Measurements from ENCODE around the gene HOXD12. TPM values are rescaled to one million over a fixed set of nuclear protein-coding genes. Genes with fewer than 3 reads are reported as not detected.
A peak's percentile ranks its signal among the peaks of the same experiment; 100 is the strongest.

The HOXD12 gene
- total RNA-seq, 2 donors from 2014 or later, result 0.36 TPM; not detected in 1

DNA sequence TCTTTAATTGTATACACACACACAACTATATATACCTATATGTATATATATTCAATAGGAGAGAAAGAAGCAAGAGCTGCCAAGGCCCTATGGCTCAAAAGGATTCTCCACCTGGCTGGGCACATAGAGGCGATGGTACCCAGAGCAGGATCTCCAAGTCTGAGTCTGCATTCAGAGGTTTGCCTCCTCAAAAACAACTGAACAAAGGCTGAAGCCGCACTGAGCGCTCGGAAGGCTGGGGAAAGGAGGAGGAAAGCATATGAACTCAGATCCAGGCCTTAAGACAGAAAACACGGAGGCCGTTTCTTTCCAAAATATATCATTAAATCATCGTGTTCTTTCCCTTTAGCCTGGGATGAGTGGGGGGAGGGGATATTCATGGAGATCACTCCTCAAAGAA lies 3.6 kb downstream of the HOXD12 start:
- H3K4me3 ChIP-seq, result no peak overlapping the region
- peak overlapping the region; percentile 87 to 89 for H3K27ac ChIP-seq
- DNase-seq (ENCODE audit: low spot score), result peak; percentile 5
- no peaks in the 10 kb centered on the region for H3K9me3 ChIP-seq
- TF ChIP-seq, protein P1, sequence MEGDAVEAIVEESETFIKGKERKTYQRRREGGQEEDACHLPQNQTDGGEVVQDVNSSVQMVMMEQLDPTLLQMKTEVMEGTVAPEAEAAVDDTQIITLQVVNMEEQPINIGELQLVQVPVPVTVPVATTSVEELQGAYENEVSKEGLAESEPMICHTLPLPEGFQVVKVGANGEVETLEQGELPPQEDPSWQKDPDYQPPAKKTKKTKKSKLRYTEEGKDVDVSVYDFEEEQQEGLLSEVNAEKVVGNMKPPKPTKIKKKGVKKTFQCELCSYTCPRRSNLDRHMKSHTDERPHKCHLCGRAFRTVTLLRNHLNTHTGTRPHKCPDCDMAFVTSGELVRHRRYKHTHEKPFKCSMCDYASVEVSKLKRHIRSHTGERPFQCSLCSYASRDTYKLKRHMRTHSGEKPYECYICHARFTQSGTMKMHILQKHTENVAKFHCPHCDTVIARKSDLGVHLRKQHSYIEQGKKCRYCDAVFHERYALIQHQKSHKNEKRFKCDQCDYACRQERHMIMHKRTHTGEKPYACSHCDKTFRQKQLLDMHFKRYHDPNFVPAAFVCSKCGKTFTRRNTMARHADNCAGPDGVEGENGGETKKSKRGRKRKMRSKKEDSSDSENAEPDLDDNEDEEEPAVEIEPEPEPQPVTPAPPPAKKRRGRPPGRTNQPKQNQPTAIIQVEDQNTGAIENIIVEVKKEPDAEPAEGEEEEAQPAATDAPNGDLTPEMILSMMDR (IDR thresholded peaks at IDR 0.05), result no peak
- TF ChIP-seq POLR2A (IDR thresholded peaks at IDR 0.05) (no peak), POLR2AphosphoS5 (IDR thresholded peaks at IDR 0.05) (no peak)
- intact Hi-C loops (cut with DNase I), result no loop called here
- H3K36me3 ChIP-seq, result no peaks in the 10 kb centered on the region
- no peaks in the 10 kb centered on the region for H3K4me1 ChIP-seq (replicated peaks)
- peaks cover 26% of the 10 kb centered on the region for H3K27me3 ChIP-seq (replicated peaks; ENCODE audit: insufficient read depth)
- 40% methylated on average over 7 of the region's 7 CpGs for WGBS

DNA sequence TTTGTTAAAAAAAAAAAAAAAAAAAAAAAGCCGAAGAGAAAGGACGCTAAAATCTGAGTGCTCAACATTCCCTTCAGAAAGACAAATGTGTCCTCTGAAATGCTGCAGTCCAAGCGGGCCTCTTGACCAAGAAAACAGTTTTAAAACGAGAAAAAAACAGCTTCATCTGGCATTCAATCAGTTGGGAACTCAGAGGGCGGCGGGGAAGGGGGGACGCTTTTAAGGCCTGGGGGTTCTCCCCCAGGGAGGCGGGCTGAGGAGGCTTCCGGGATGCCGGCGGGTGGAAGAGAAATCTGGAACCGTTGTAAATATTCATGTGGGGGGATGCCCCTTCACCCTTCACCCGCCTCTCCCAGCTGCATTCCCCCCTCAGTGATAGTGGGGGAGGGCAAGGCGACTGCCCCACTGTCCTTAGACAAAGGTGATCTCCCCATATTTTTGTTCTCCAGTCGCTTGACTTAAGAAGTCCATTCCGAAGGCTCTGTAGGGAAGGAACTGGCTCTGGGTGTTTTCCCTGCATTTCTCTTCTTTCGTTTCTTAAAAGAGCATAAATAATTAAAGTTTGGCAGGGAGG lies 4.2 kb downstream of the HOXD12 start:
- Histone ChIP-seq H3K27ac (peak overlapping the region; percentile 87 to 89), H3K27me3 (replicated peaks; ENCODE audit: insufficient read depth) (peaks cover 22% of the 10 kb centered on the region), H3K4me3 (peak overlapping the region; percentile 32 to 45), H3K36me3 (no peaks in the 10 kb centered on the region), H3K9me3 (no peaks in the 10 kb centered on the region), H3K4me1 (replicated peaks) (no peaks in the 10 kb centered on the region)
- DNase-seq (ENCODE audit: low spot score), result peak; percentile 13
- intact Hi-C loops (cut with DNase I), result no loop called here
- 13% methylated on average over 17 of the region's 17 CpGs for WGBS
- TF ChIP-seq POLR2A (IDR thresholded peaks at IDR 0.05), result no peak
- no peak for TF ChIP-seq POLR2AphosphoS5 (IDR thresholded peaks at IDR 0.05)
- TF ChIP-seq, protein P1 (IDR thresholded peaks at IDR 0.05), result no peak

DNA sequence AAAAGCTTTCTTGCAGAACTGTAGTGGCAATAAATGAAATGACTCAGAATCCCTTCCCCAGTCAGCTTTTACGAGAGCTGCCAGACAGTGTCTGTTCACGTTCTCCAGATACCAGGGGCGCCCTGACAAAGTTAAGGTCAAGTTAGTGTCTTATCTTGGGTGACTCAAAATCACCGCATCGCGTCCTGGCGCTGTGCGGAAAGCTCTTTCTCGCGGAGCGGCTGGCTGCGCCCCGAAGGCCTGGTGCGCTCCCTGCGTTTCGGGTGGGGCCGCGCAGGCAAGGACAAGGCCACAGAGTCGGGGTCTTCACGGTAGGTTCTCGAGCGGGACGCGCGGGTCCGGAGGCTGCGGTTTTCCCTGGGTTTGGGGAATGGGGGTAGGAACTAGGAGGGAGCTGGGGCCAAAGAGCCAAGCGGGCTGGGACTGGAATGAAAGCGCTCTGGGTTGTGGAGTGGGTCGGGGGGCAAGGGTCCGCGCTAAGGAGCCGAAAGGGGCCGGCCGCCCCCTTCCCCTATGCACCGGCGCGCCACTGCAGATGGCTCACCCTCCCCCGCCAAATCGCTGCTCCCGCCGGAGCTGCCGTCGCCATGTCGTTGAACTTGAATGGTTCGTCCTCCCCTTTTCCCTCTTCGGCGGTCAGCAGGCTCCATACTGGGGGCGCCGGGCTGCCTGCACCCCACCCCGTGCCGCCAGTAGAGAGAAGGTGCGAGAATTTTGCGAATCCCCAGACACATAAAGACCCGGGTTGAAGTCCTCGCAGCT lies 4.9 kb downstream of the HOXD12 start:
- TF ChIP-seq POLR2A (IDR thresholded peaks at IDR 0.05) (peak; percentile 40), POLR2AphosphoS5 (IDR thresholded peaks at IDR 0.05) (peak; percentile 23)
- TF ChIP-seq, protein P1 (IDR thresholded peaks at IDR 0.05), result peak in 2 of 4 experiments; percentile 13
- DNase-seq (ENCODE audit: low spot score), result no peak
- H3K27ac ChIP-seq, result peak overlapping the region; percentile 87 to 89
- H3K9me3 ChIP-seq, result no peaks in the 10 kb centered on the region
- H3K27me3 ChIP-seq (replicated peaks; ENCODE audit: insufficient read depth), result peaks cover 21% of the 10 kb centered on the region
- no peaks in the 10 kb centered on the region for H3K36me3 ChIP-seq
- no peaks in the 10 kb centered on the region for H3K4me1 ChIP-seq (replicated peaks)
- H3K4me3 ChIP-seq, result peak overlapping the region; percentile 32 to 45
- intact Hi-C loops (cut with DNase I), result no loop called here
- WGBS, result 4% methylated on average over 56 of the region's 56 CpGs

DNA sequence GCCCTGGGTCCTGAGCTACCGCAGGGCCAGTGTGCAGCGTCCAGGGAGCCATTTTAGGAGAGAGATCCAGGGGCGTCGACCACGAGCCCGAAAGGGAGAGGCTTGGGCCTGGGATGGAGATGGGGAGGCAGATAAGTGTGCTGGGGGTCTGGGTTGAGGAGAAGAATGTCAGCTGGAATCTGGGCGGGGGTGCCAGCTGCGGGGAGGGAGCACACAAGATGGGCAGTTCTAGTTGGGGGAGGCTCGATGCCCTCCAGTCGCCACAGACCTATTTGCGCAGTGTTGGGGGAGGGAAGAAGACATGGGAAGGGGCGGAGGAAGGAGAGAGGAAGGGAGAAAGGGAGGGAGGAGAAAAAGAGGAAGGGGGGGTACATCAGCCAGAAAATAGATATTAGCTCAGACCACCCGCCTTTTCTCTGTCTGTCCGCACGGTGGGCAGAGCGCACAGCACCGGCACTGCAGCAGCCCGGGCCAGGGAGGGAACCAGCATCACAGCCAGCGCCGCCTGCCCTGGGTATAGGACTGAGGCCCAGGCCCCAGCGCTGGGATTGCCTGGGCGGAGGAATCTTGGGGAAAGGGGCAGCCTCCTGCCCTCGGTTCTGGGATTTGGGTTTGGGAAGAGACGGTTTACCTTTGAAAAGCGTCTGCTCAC lies 5.6 kb downstream of the HOXD12 start:
- no peak for DNase-seq (ENCODE audit: low spot score)
- no peak for TF ChIP-seq POLR2A (IDR thresholded peaks at IDR 0.05)
- TF ChIP-seq, protein P1 (IDR thresholded peaks at IDR 0.05), result no peak
- TF ChIP-seq POLR2AphosphoS5 (IDR thresholded peaks at IDR 0.05), result no peak
- WGBS, result 21% methylated on average over 25 of the region's 25 CpGs
- H3K4me3 ChIP-seq, result peak overlapping the region; percentile 32 to 45
- no peaks in the 10 kb centered on the region for H3K4me1 ChIP-seq (replicated peaks)
- intact Hi-C loops (cut with DNase I), result no loop called here
- peak overlapping the region; percentile 87 to 89 for H3K27ac ChIP-seq
- no peaks in the 10 kb centered on the region for H3K9me3 ChIP-seq
- H3K36me3 ChIP-seq, result no peaks in the 10 kb centered on the region
- peaks cover 22% of the 10 kb centered on the region for H3K27me3 ChIP-seq (replicated peaks; ENCODE audit: insufficient read depth)

All from prostate gland (tissue), 2 donors.